DMS114 treated with DMSO at 0.1 percent for 48 hours (cell line): ENCODE results near the gene TPGS2.
"Not testable (repeated sequence)": the region's sequence is repeated elsewhere in the genome, so short reads cannot be mapped to it uniquely, and the experiment has no call there.

ENCODE experiments used
- DNase-seq: peaks from one replicate; lab custom pipeline; 2025; ENCODE audit not compliant: unreplicated experiment; lab: John Stamatoyannopoulos, UW

Gene TPGS2

GRCh38 chr18:36826556-36826955 lies 2.2 kb downstream of the TPGS2 start:
- DNase-seq = no peak

- no peak for DNase-seq
These were observed 3.3 kb downstream of the TPGS2 start for GRCh38 chr18:36825526-36825925.

- DNase-seq = no peak
These were observed 7.1 kb downstream of the TPGS2 start for GRCh38 chr18:36821681-36822080.

- DNase-seq = no peak
These were observed 9.2 kb downstream of the TPGS2 start for GRCh38 chr18:36819621-36820020.

GRCh38 chr18:36818652-36819051 lies 10.2 kb downstream of the TPGS2 start:
- no peak for DNase-seq

- no peak for DNase-seq
These were observed 11.8 kb downstream of the TPGS2 start for GRCh38 chr18:36817039-36817438.

GRCh38 chr18:36816096-36816495 lies 12.7 kb downstream of the TPGS2 start:
- DNase-seq = not testable (repeated sequence)

- no peak for DNase-seq
These were observed 13.8 kb downstream of the TPGS2 start for GRCh38 chr18:36814994-36815393.

GRCh38 chr18:36813824-36814223 lies 15.0 kb downstream of the TPGS2 start:
- DNase-seq = no peak

GRCh38 chr18:36813101-36813775 lies 15.6 kb downstream of the TPGS2 start:
- DNase-seq = no peak

GRCh38 chr18:36812678-36813077 lies 16.1 kb downstream of the TPGS2 start:
- no peak for DNase-seq

GRCh38 chr18:36811955-36812354 lies 16.8 kb downstream of the TPGS2 start:
- DNase-seq = no peak

GRCh38 chr18:36811430-36811829 lies 17.4 kb downstream of the TPGS2 start:
- DNase-seq = no peak

GRCh38 chr18:36809590-36810381 lies 19.0 kb downstream of the TPGS2 start:
- DNase-seq = peak; percentile 73

GRCh38 chr18:36808681-36809080 lies 20.1 kb downstream of the TPGS2 start:
- no peak for DNase-seq

GRCh38 chr18:36805105-36805504 lies 23.7 kb downstream of the TPGS2 start:
- DNase-seq = no peak

- DNase-seq = no peak
These were observed 29.9 kb downstream of the TPGS2 start for GRCh38 chr18:36798738-36799473.

- no peak for DNase-seq
These were observed 36.0 kb downstream of the TPGS2 start for GRCh38 chr18:36792634-36793283.

- no peak for DNase-seq
These were observed 42.1 kb downstream of the TPGS2 start for GRCh38 chr18:36786686-36787085.

GRCh38 chr18:36783792-36784191 lies 45.0 kb downstream of the TPGS2 start:
- DNase-seq = no peak

- no peak for DNase-seq
These were observed 46.1 kb downstream of the TPGS2 start for GRCh38 chr18:36782710-36783109.
